ENCODE results near the gene IFIT3. TPM values are rescaled to one million over a fixed set of nuclear protein-coding genes. Genes with fewer than 3 reads are reported as not detected.

Gene IFIT3
- total and polyA plus RNA-seq, 9 of the 15 experiments (the other 6 are each of a cell fraction or from before 2014, with no cell fraction given), result 0.23 to 2.2 (median 0.77) TPM

- H3K4me1 ChIP-seq (replicated peaks in 1 of 2; ENCODE audit: control insufficient read depth in 2 of 2, insufficient read depth in 2 of 2, low read length in 2 of 2), result peaks cover 5 to 30% of the 10 kb centered on the region in 2 experiments; a peak in 4 of 5 replicates
- no TSS peak for BruUV-seq (replicated peaks)
- no peak overlapping the region for H3K4me3 ChIP-seq
- TF ChIP-seq SLC30A9 (CRISPR knock-in tag; IDR thresholded peaks at IDR 0.05) (no peak), STAT5B (CRISPR knock-in tag; IDR thresholded peaks at IDR 0.05) (no peak), SMAD1 (IDR thresholded peaks at IDR 0.05; ENCODE audit: low read depth, low read length, partially characterized antibody) (no peak), ZNF780A (CRISPR knock-in tag; IDR thresholded peaks at IDR 0.05) (no peak)
- POLR2A ChIA-PET, result interaction anchor here (1.2 kb wide), 1 partner anchor 9 kb away, joined by 3 read pairs; no protein-coding TSS in a partner anchor
- no peaks in the 10 kb centered on the region for H3K36me3 ChIP-seq (ENCODE audit: control insufficient read depth, insufficient read depth, low read length)
- intact Hi-C loops (cut with micrococcal nuclease), result no loop called here
- H3K27ac ChIP-seq (ENCODE audit: extremely low read depth, low read depth, low read length), result peak overlapping the region; percentile 66; the same call in 2 of the 3 replicates
- 63% methylated on average over 1 of the region's 1 CpG for WGBS (ENCODE audit: insufficient coverage, low coverage, missing lambda C conversion rate)
- no peak for ATAC-seq
- no peak for DNase-seq (ENCODE audit: extremely low read depth in 1 of 4, low spot score in 3 of 4)
- CTCF ChIA-PET (ENCODE audit: low intra/inter-chr PET ratio), result no interaction called here
- in situ Hi-C loops (cut with MboI), result no loop called here
- FAIRE-seq, result no peak
- H3K27me3 ChIP-seq (ENCODE audit: control insufficient read depth in 2 of 2, insufficient read depth in 2 of 2, low read length in 2 of 2), result no peaks in the 10 kb centered on the region
- peak overlapping the region; percentile 89 for H2AFZ ChIP-seq (ENCODE audit: low read depth, low read length)
- H4K20me1 ChIP-seq (replicated peaks; ENCODE audit: control insufficient read depth, insufficient read depth, low read length), result no peaks in the 10 kb centered on the region
- H3K9me1 ChIP-seq (ENCODE audit: control insufficient read depth, insufficient read depth, low read length), result no peaks in the 10 kb centered on the region
- H3K9ac ChIP-seq (ENCODE audit: insufficient read depth in 1 of 2, low read depth in 2 of 2, low read length in 2 of 2), result no peak overlapping the region; a peak in 1 of 4 replicates
- no peaks in the 10 kb centered on the region for H3K79me2 ChIP-seq (ENCODE audit: control insufficient read depth, insufficient read depth, low read length)
- H3K9me3 ChIP-seq (replicated peaks; ENCODE audit: control insufficient read depth, insufficient read depth, low read depth, low read length), result no peaks in the 10 kb centered on the region; the same call in 1 of the 2 replicates
- no peak overlapping the region for H3K4me2 ChIP-seq (ENCODE audit: insufficient read depth, low read length)
These were observed 23.6 kb downstream of the IFIT3 start for GRCh38 chr10:89351412-89351779.

GRCh38 chr10:89351780-89352597, 24.2 kb downstream of the IFIT3 start:
- 36% methylated on average over 11 of the region's 12 CpGs for WGBS (ENCODE audit: insufficient coverage, low coverage, missing lambda C conversion rate)
- ATAC-seq, result peak; percentile 72
- TF ChIP-seq HLTF (IDR thresholded peaks at IDR 0.05) (no peak), THRAP3 (IDR thresholded peaks at IDR 0.05; ENCODE audit: borderline replicate concordance) (no peak), MEIS2 (IDR thresholded peaks at IDR 0.05; ENCODE audit: partially characterized antibody) (peak; percentile 3), ZNF699 (CRISPR knock-in tag; IDR thresholded peaks at IDR 0.05; ENCODE audit: insufficient replicate concordance) (no peak), FOXK2 (conservative IDR thresholded peaks at IDR 0.05 in 1 of 2, IDR thresholded peaks at IDR 0.05 in 1 of 2; ENCODE audit: low read depth in 2 of 2) (peak in 1 of 2 experiments; percentile 24; a peak in 1 of 4 replicates), YY1 (IDR thresholded peaks at IDR 0.05; ENCODE audit: borderline replicate concordance in 1 of 3, control insufficient read depth in 1 of 3, extremely low read depth in 1 of 3, insufficient read depth in 3 of 3, insufficient read length in 1 of 3, insufficient replicate concordance in 2 of 3, low read depth in 1 of 3, low read length in 2 of 3) (peak in 1 of 3 experiments; percentile 33)
- TF ChIP-seq, protein P1, sequence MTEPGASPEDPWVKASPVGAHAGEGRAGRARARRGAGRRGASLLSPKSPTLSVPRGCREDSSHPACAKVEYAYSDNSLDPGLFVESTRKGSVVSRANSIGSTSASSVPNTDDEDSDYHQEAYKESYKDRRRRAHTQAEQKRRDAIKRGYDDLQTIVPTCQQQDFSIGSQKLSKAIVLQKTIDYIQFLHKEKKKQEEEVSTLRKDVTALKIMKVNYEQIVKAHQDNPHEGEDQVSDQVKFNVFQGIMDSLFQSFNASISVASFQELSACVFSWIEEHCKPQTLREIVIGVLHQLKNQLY (CRISPR knock-in tag; conservative IDR thresholded peaks at IDR 0.05), result no peak

More at GRCh38 chr10:89351780-89352597, 24.2 kb downstream of the IFIT3 start:
- H3K27me3 ChIP-seq (ENCODE audit: control insufficient read depth in 2 of 2, insufficient read depth in 2 of 2, low read length in 2 of 2), result no peaks in the 10 kb centered on the region
- peak overlapping the region in 1 of 2 experiments; percentile 12; a peak in 1 of 4 replicates for H3K9ac ChIP-seq (ENCODE audit: insufficient read depth in 1 of 2, low read depth in 2 of 2, low read length in 2 of 2)
- no peaks in the 10 kb centered on the region for H3K36me3 ChIP-seq (ENCODE audit: control insufficient read depth, insufficient read depth, low read length)
- no peaks in the 10 kb centered on the region for H4K20me1 ChIP-seq (replicated peaks; ENCODE audit: control insufficient read depth, insufficient read depth, low read length)
- H3K79me2 ChIP-seq (ENCODE audit: control insufficient read depth, insufficient read depth, low read length), result no peaks in the 10 kb centered on the region
- BruUV-seq (replicated peaks), result no TSS peak
- H3K9me1 ChIP-seq (ENCODE audit: control insufficient read depth, insufficient read depth, low read length), result no peaks in the 10 kb centered on the region
- POLR2A ChIA-PET, result interaction anchor here (0.6 to 1.2 kb wide), 3 partner anchors 9 to 32 kb away, joined by 3 to 4 read pairs (median 3); no protein-coding TSS in a partner anchor
- peak in 2 of 4 experiments; percentile 22 to 35 for DNase-seq (ENCODE audit: extremely low read depth in 1 of 4, low spot score in 3 of 4)
- H2AFZ ChIP-seq (ENCODE audit: low read depth, low read length), result peak overlapping the region; percentile 89
- CTCF ChIA-PET (ENCODE audit: low intra/inter-chr PET ratio), result no interaction called here
- no peaks in the 10 kb centered on the region; the same call in 1 of the 2 replicates for H3K9me3 ChIP-seq (replicated peaks; ENCODE audit: control insufficient read depth, insufficient read depth, low read depth, low read length)
- peak overlapping the region; percentile 66 for H3K27ac ChIP-seq (ENCODE audit: extremely low read depth, low read depth, low read length)
- H3K4me2 ChIP-seq (ENCODE audit: insufficient read depth, low read length), result peak overlapping the region; percentile 53
- peak; percentile 61 for FAIRE-seq
- no peak overlapping the region for H3K4me3 ChIP-seq
- peaks cover 5 to 30% of the 10 kb centered on the region in 2 experiments; a peak in 4 of 5 replicates for H3K4me1 ChIP-seq (replicated peaks in 1 of 2; ENCODE audit: control insufficient read depth in 2 of 2, insufficient read depth in 2 of 2, low read length in 2 of 2)
- intact Hi-C loops (cut with micrococcal nuclease) (no loop called here), in situ Hi-C loops (cut with MboI) (no loop called here)

All from K562 (cell line).